ENCODE results near the gene ZEB2. TPM values are rescaled to one million over a fixed set of nuclear protein-coding genes. Genes with fewer than 3 reads are reported as not detected.

ZEB2 gene
- polyA plus RNA-seq, 1 donor from 2014 or later, result 2.2 TPM

DNA sequence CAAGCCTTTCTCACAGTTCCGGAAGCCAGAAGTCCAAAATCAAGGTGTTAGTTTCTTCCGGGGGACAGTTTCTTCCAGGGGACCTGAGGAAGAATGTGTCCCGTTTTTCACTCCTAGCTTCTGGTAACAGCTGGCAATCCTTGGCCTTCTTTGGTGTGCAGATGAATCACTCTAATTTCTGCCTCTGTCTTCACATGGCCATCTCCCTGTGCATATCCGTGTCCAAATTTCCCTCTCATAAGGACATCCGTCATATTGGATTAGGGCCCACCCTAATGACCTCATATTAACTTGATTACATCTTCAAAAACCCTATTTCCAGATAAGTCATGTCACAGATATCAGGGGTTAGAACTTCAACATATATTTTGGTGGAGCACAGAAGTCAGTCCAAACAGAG is 141.4 kb downstream of the ZEB2 start:
- no peaks in the 10 kb centered on the region for H3K36me3 ChIP-seq (ENCODE audit: insufficient read depth, low read length)
- H3F3A ChIP-seq (ENCODE audit: insufficient read depth, low read length, poor library complexity, severe bottlenecking), result no peaks in the 10 kb centered on the region
- H3K9me2 ChIP-seq (ENCODE audit: insufficient read depth, low read length), result no peaks in the 10 kb centered on the region
- no peaks in the 10 kb centered on the region for H3K27me3 ChIP-seq (ENCODE audit: insufficient read depth, low read depth, low read length)
- no peaks in the 10 kb centered on the region for H3K9me3 ChIP-seq (ENCODE audit: low read length)
- H3K4me3 ChIP-seq (ENCODE audit: low read length), result no peak overlapping the region
- TF ChIP-seq RAD21 (conservative IDR thresholded peaks at IDR 0.05), result no peak
- H3K4me2 ChIP-seq (ENCODE audit: low read length), result no peak overlapping the region
- no peak overlapping the region for H3K27ac ChIP-seq (ENCODE audit: low read length)
- H4K20me1 ChIP-seq (ENCODE audit: insufficient read depth), result no peaks in the 10 kb centered on the region
- no peak overlapping the region for H3K9ac ChIP-seq (ENCODE audit: low read length)
- H2AFZ ChIP-seq (ENCODE audit: low read depth, low read length), result no peak overlapping the region
- H3K79me2 ChIP-seq (replicated peaks; ENCODE audit: insufficient read depth, low read length), result no peaks in the 10 kb centered on the region

DNA sequence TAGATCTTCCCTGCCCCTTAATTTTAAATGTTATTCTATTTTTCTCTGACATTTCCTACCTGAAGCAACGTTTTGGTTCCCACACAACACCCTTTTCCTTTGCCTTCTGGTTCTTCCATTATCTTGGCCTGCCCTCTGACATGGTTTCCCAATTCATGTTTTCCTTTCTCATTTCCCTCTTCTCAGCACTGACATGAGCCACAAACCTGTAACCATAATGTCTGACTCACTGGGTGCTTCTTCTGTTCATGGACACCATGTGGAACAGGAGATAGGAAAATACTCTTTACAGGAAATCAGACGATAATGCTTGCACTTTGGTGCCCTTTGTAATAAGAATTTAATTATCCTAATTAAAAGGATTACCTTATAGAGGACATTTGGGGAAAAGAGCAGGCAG is 142.0 kb downstream of the ZEB2 start:
- H3K9me3 ChIP-seq (ENCODE audit: low read length), result no peaks in the 10 kb centered on the region
- H4K20me1 ChIP-seq (ENCODE audit: insufficient read depth), result no peaks in the 10 kb centered on the region
- H2AFZ ChIP-seq (ENCODE audit: low read depth, low read length), result no peak overlapping the region
- no peaks in the 10 kb centered on the region for H3K9me2 ChIP-seq (ENCODE audit: insufficient read depth, low read length)
- TF ChIP-seq, protein P1, sequence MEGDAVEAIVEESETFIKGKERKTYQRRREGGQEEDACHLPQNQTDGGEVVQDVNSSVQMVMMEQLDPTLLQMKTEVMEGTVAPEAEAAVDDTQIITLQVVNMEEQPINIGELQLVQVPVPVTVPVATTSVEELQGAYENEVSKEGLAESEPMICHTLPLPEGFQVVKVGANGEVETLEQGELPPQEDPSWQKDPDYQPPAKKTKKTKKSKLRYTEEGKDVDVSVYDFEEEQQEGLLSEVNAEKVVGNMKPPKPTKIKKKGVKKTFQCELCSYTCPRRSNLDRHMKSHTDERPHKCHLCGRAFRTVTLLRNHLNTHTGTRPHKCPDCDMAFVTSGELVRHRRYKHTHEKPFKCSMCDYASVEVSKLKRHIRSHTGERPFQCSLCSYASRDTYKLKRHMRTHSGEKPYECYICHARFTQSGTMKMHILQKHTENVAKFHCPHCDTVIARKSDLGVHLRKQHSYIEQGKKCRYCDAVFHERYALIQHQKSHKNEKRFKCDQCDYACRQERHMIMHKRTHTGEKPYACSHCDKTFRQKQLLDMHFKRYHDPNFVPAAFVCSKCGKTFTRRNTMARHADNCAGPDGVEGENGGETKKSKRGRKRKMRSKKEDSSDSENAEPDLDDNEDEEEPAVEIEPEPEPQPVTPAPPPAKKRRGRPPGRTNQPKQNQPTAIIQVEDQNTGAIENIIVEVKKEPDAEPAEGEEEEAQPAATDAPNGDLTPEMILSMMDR (IDR thresholded peaks at IDR 0.05; ENCODE audit: poor library complexity, severe bottlenecking), result no peak
- TF ChIP-seq SMC3 (conservative IDR thresholded peaks at IDR 0.05; ENCODE audit: poor library complexity) (no peak), TAF1 (IDR thresholded peaks at IDR 0.05; ENCODE audit: low read depth) (no peak)
- H3K27me3 ChIP-seq (ENCODE audit: insufficient read depth, low read depth, low read length), result no peaks in the 10 kb centered on the region
- H3K9ac ChIP-seq (ENCODE audit: low read length), result no peak overlapping the region
- H3K4me3 ChIP-seq (ENCODE audit: low read length), result no peak overlapping the region
- no peaks in the 10 kb centered on the region for H3K79me2 ChIP-seq (replicated peaks; ENCODE audit: insufficient read depth, low read length)
- no peaks in the 10 kb centered on the region for H3F3A ChIP-seq (ENCODE audit: insufficient read depth, low read length, poor library complexity, severe bottlenecking)
- no peak overlapping the region for H3K27ac ChIP-seq (ENCODE audit: low read length)
- H3K4me2 ChIP-seq (ENCODE audit: low read length), result no peak overlapping the region
- H3K36me3 ChIP-seq (ENCODE audit: insufficient read depth, low read length), result no peaks in the 10 kb centered on the region

DNA sequence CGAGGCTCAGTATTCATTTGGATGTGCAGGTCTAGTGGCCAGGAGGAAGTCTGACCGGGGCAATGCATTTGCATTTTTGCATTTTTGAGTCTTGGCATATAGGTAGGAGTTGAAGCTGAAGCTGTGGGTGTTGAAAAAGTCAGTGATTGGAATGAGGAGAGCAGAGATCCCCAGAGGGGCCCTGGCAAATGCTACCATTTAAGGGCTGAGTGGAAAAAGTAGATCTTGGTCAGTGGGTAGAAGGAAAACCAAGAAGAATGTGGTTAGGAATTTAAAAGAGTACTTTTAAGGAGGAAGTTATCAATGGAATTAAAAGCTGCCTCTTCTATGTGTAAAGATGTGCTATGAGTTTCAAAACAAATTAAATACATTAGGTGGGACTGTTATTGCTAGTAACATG is 143.0 kb downstream of the ZEB2 start:
- Histone ChIP-seq H3K36me3 (ENCODE audit: insufficient read depth, low read length) (no peaks in the 10 kb centered on the region), H3K9me3 (ENCODE audit: low read length) (no peaks in the 10 kb centered on the region), H2AFZ (ENCODE audit: low read depth, low read length) (no peak overlapping the region), H3K9ac (ENCODE audit: low read length) (no peak overlapping the region), H3K27ac (ENCODE audit: low read length) (no peak overlapping the region), H3K4me3 (ENCODE audit: low read length) (no peak overlapping the region), H3F3A (ENCODE audit: insufficient read depth, low read length, poor library complexity, severe bottlenecking) (no peaks in the 10 kb centered on the region), H4K20me1 (ENCODE audit: insufficient read depth) (no peaks in the 10 kb centered on the region), H3K27me3 (ENCODE audit: insufficient read depth, low read depth, low read length) (no peaks in the 10 kb centered on the region), H3K4me2 (ENCODE audit: low read length) (no peak overlapping the region), H3K79me2 (replicated peaks; ENCODE audit: insufficient read depth, low read length) (no peaks in the 10 kb centered on the region), H3K9me2 (ENCODE audit: insufficient read depth, low read length) (no peaks in the 10 kb centered on the region)
- no peak for TF ChIP-seq RAD21 (conservative IDR thresholded peaks at IDR 0.05)
- no peak for TF ChIP-seq EZH2 (IDR thresholded peaks at IDR 0.05; ENCODE audit: borderline replicate concordance, insufficient read depth, low read length, poor library complexity, severe bottlenecking)
- TF ChIP-seq SMC3 (conservative IDR thresholded peaks at IDR 0.05; ENCODE audit: poor library complexity), result no peak
- no peak for TF ChIP-seq POLR2AphosphoS5 (IDR thresholded peaks at IDR 0.05)
- no peak for TF ChIP-seq EP300 (conservative IDR thresholded peaks at IDR 0.05; ENCODE audit: poor library complexity, severe bottlenecking)
- TF ChIP-seq MXI1 (conservative IDR thresholded peaks at IDR 0.05; ENCODE audit: poor library complexity, severe bottlenecking), result no peak
- no peak for TF ChIP-seq TAF1 (IDR thresholded peaks at IDR 0.05; ENCODE audit: low read depth)
- TF ChIP-seq, protein P2, sequence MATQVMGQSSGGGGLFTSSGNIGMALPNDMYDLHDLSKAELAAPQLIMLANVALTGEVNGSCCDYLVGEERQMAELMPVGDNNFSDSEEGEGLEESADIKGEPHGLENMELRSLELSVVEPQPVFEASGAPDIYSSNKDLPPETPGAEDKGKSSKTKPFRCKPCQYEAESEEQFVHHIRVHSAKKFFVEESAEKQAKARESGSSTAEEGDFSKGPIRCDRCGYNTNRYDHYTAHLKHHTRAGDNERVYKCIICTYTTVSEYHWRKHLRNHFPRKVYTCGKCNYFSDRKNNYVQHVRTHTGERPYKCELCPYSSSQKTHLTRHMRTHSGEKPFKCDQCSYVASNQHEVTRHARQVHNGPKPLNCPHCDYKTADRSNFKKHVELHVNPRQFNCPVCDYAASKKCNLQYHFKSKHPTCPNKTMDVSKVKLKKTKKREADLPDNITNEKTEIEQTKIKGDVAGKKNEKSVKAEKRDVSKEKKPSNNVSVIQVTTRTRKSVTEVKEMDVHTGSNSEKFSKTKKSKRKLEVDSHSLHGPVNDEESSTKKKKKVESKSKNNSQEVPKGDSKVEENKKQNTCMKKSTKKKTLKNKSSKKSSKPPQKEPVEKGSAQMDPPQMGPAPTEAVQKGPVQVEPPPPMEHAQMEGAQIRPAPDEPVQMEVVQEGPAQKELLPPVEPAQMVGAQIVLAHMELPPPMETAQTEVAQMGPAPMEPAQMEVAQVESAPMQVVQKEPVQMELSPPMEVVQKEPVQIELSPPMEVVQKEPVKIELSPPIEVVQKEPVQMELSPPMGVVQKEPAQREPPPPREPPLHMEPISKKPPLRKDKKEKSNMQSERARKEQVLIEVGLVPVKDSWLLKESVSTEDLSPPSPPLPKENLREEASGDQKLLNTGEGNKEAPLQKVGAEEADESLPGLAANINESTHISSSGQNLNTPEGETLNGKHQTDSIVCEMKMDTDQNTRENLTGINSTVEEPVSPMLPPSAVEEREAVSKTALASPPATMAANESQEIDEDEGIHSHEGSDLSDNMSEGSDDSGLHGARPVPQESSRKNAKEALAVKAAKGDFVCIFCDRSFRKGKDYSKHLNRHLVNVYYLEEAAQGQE (IDR thresholded peaks at IDR 0.05; ENCODE audit: borderline replicate concordance), result no peak
- TF ChIP-seq, protein P1 (IDR thresholded peaks at IDR 0.05; ENCODE audit: poor library complexity, severe bottlenecking), result no peak
